C4-2B (cell line): ENCODE measurements around the gene NUMBL.

Source experiments
- CTCF ChIP-seq: fragments of 450-650 bp; conservative IDR thresholded peaks from 2 replicates; pipeline ENCODE4 v1.5.1; 2017; ENCODE audit warnings: mild to moderate bottlenecking
- ZFX ChIP-seq: fragments of 450-650 bp; IDR thresholded peaks from 2 replicates; pipeline ENCODE4 v1.6.1; 2017

GRCh38 chr19:40739030-40739839, 48.8 kb upstream of the NUMBL start:
- TF ChIP-seq CTCF (no peak), ZFX (no peak)
